Ascending aorta (tissue), 2 donors: ENCODE results near the gene FOXC1. TPM values are rescaled to one million over a fixed set of nuclear protein-coding genes. Genes with fewer than 3 reads are reported as not detected.

ENCODE experiments used
- DNase-seq, 2 donors: peaks; one replicate each; pipeline ENCODE4 v3.0.0-alpha.2; 2019; ENCODE audit warnings: low spot score in 2 of 2
- H3K27ac ChIP-seq, 2 donors: fragments of 200-600 bp; sonication (generic); one replicate each; pipeline ENCODE4 v1.5.1; 2016 to 2017; ENCODE audit warnings: mild to moderate bottlenecking in 1 of 2
- H3K27me3 ChIP-seq: fragments of 200-600 bp; sonication (generic); one replicate; pipeline ENCODE4 v1.5.1; 2017
- H3K36me3 ChIP-seq, 2 donors: fragments of 200-600 bp; sonication (generic); one replicate each; pipeline ENCODE4 v1.5.1; 2016
- H3K4me1 ChIP-seq, 2 donors: fragments of 200-600 bp; sonication (generic); one replicate each; pipeline ENCODE4 v1.5.1; 2016 to 2017; ENCODE audit warnings: mild to moderate bottlenecking in 1 of 2
- H3K4me3 ChIP-seq, 2 donors: fragments of 200-600 bp; sonication (generic); one replicate each; pipeline ENCODE4 v1.5.1; 2016 to 2017; ENCODE audit warnings: mild to moderate bottlenecking in 1 of 2
- H3K9me3 ChIP-seq, 2 donors: fragments of 200-600 bp; sonication (generic); one replicate each; pipeline ENCODE4 v1.5.1; 2016
- CTCF ChIP-seq, 3 experiments: fragments of 200-600 bp in 2 of 3; fragments of 450-650 bp in 1 of 3; sonication (generic) in 2 of 3; IDR thresholded peaks; one replicate each; pipeline ENCODE4 v1.5.1; 2016 to 2019; ENCODE audit warnings: antibody characterized with exemption in 3 of 3, mild to moderate bottlenecking in 1 of 3, moderate library complexity in 1 of 3
- intact Hi-C: fragments of 100-400 bp; cut with DNase I; formaldehyde crosslinking; loops from one replicate; pipeline ENCODE4 v1.15.1; 2023
- total RNA-seq: library from RNA; depleted of rRNA; stranded (reverse); fragments of >200 nt; gene quantifications from one replicate; pipeline ENCODE4 v1.1.0, GENCODE V29; 2016

The FOXC1 gene
- total RNA-seq, 1 donor from 2014 or later = 125 TPM

GRCh38 chr6:1593286-1593957 is 16.3 kb upstream of the FOXC1 start:
- Histone ChIP-seq H3K4me3 (no peak overlapping the region), H3K27ac (no peak overlapping the region), H3K27me3 (no peaks in the 10 kb centered on the region), H3K36me3 (no peaks in the 10 kb centered on the region), H3K9me3 (no peaks in the 10 kb centered on the region), H3K4me1 (no peaks in the 10 kb centered on the region)
- TF ChIP-seq CTCF (IDR thresholded peaks at IDR 0.05) = no peak
- DNase-seq = peak in 1 of 2 donors; percentile 39
- intact Hi-C loops = loop anchor here (10.0 kb wide), 1 partner anchor 1251 kb away; the partner anchor contains the start of gene SERPINB1

- Histone ChIP-seq H3K36me3 (no peaks in the 10 kb centered on the region), H3K27ac (no peak overlapping the region), H3K4me3 (no peak overlapping the region), H3K27me3 (no peaks in the 10 kb centered on the region), H3K4me1 (no peaks in the 10 kb centered on the region), H3K9me3 (no peaks in the 10 kb centered on the region)
- peak in 1 of 2 donors; percentile 46 for DNase-seq
- no peak for TF ChIP-seq CTCF (IDR thresholded peaks at IDR 0.05)
- intact Hi-C loops = loop anchor here (10.0 kb wide), 1 partner anchor 1251 kb away; the partner anchor contains the start of gene SERPINB1
Measured at GRCh38 chr6:1593958-1594314, 15.8 kb upstream of the FOXC1 start.

GRCh38 chr6:1594445-1595200 is 15.1 kb upstream of the FOXC1 start:
- Histone ChIP-seq H3K4me1 (no peaks in the 10 kb centered on the region), H3K27ac (no peak overlapping the region), H3K36me3 (no peaks in the 10 kb centered on the region), H3K4me3 (no peak overlapping the region), H3K27me3 (no peaks in the 10 kb centered on the region), H3K9me3 (no peaks in the 10 kb centered on the region)
- intact Hi-C loops = loop anchor here (5.0 to 10.0 kb wide), 2 partner anchors 803 to 1250 kb away; partner anchors contain the start of gene SERPINB1
- DNase-seq = no peak
- TF ChIP-seq CTCF (IDR thresholded peaks at IDR 0.05) = no peak

- no peaks in the 10 kb centered on the region for H3K27me3 ChIP-seq
- DNase-seq = no peak
- no peaks in the 10 kb centered on the region for H3K36me3 ChIP-seq
- no peak for TF ChIP-seq CTCF (IDR thresholded peaks at IDR 0.05)
- no peaks in the 10 kb centered on the region for H3K9me3 ChIP-seq
- no peak overlapping the region for H3K27ac ChIP-seq
- peak overlapping the region; percentile 27 to 60 for H3K4me3 ChIP-seq
- no peaks in the 10 kb centered on the region for H3K4me1 ChIP-seq
- intact Hi-C loops = loop anchor here (1.0 to 10.0 kb wide), 5 partner anchors 802 to 1249 kb away; partner anchors contain the start of genes MYLK4 and SERPINB1
Measured at GRCh38 chr6:1595271-1596087, 14.2 kb upstream of the FOXC1 start.

- Histone ChIP-seq H3K27ac (no peak overlapping the region), H3K36me3 (no peaks in the 10 kb centered on the region), H3K9me3 (no peaks in the 10 kb centered on the region), H3K27me3 (no peaks in the 10 kb centered on the region), H3K4me1 (no peaks in the 10 kb centered on the region), H3K4me3 (peak overlapping the region; percentile 27 to 60)
- TF ChIP-seq CTCF (IDR thresholded peaks at IDR 0.05) = peak; percentile 92 to 98 (median 97)
- intact Hi-C loops = loop anchor here (1.0 to 10.0 kb wide), 5 partner anchors 801 to 1249 kb away; partner anchors contain the start of genes MYLK4 and SERPINB1
- no peak for DNase-seq
Measured at GRCh38 chr6:1596088-1596852, 13.4 kb upstream of the FOXC1 start.
